KOPT-K1 (cell line): ENCODE results near the gene CHD5.

Source experiments
- H3K27ac ChIP-seq: fragments of 200-600 bp; sonication (generic); 2 replicates; pipeline ENCODE4 v1.5.1; 2016; ENCODE audit warnings: antibody characterized with exemption, mild to moderate bottlenecking, low read depth, low read length; ENCODE audit not compliant: poor library complexity, severe bottlenecking
- H3K36me3 ChIP-seq: fragments of 200-600 bp; sonication (generic); 2 replicates; pipeline ENCODE4 v1.5.1; 2017; ENCODE audit warnings: antibody characterized with exemption, mild to moderate bottlenecking, low read length, moderate library complexity; ENCODE audit not compliant: insufficient read depth
- H3K9me3 ChIP-seq: fragments of 200-600 bp; sonication (generic); 2 replicates; pipeline ENCODE4 v1.5.1; 2017; ENCODE audit warnings: antibody characterized with exemption, low read length, mild to moderate bottlenecking; ENCODE audit not compliant: insufficient read depth, poor library complexity, severe bottlenecking

CHD5 gene

DNA sequence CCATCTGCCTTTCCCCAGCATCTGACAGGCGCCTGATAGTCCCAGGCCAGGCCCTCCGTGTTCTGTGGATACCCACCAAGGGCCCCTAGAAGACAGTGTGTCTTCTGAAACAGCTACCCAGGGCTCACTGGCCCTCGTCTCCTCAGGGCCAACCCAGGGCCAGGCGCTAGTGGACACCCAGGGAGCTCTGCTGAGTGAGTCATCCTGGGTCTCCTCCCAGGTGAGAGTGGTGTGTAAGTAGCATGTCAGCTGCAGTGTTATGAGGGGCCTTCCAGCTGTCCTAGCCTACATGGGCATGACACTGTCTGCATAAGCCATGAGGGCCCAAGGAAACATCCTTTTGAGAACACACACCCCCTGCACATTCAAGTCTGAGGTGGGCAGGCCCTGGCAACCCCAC lies 36.7 kb downstream of the CHD5 start:
- Histone ChIP-seq H3K9me3 (no peaks in the 10 kb centered on the region), H3K36me3 (no peaks in the 10 kb centered on the region), H3K27ac (no peak overlapping the region)

DNA sequence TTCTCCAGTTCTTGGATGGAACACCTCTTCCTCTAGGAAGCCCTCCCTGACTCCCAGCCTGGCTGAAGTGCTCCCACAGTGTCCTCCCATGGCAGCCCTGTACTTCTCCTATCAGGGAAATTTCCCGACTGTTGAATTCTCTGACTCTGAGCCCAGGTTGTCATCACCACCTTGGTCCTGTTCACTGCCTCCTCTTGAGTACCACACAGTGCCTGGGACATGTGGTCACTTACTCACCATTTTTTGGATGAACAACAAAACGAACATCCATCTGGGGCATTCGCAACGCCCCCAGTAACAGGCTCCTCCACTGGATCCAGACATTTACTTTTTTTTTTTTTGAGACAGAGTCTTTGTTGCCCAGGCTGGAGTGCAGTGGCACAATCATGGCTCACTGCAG lies 37.4 kb downstream of the CHD5 start:
- Histone ChIP-seq H3K9me3 (no peaks in the 10 kb centered on the region), H3K27ac (no peak overlapping the region), H3K36me3 (no peaks in the 10 kb centered on the region)

DNA sequence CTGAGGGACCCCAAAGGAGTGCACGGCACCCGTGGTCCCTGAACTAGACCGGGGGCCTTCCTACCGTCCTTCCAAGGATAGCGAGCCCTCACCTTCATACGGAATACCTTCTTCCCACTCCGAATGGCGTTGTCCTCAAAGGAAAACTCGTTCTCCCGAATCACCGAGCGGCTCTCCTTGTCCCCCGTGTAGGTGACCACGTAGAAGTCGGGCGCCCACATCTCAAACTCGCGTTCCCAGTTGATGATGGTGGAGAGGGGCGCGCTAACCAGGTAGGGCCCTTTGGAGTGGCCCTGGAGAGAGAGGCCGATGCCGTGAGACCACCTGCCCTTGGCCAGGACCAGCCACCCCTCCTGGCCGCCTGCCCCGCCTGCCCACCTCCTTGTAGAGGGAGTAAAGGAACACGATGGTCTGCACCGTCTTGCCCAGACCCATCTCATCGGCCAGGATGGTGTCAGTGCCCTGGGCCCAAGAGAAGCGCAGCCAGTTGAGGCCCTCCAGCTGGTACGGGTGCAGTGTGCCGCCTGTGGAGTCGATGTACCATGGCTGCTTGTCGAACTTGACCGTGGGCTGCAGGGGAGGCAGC lies 38.0 kb downstream of the CHD5 start:
- no peaks in the 10 kb centered on the region for H3K36me3 ChIP-seq
- no peaks in the 10 kb centered on the region for H3K9me3 ChIP-seq
- no peak overlapping the region for H3K27ac ChIP-seq

DNA sequence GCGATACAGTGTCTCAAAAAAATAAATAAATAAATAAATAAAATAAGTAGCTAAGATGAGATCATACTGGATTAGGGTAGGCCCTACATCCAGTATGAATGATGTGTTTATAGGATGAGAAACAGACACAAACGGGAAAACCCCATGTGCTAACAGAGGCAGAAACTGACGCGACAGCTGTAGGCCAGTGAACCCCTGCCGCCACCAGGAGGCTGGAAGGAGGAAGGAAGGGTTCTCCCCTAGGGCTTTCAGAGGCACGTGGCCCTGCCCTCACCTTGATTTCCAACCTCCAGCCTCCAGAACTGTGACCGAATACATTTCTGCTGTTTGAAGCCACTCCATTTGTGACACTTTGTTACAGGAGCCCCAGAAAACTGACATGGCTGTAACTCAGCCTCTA lies 38.5 kb downstream of the CHD5 start:
- Histone ChIP-seq H3K36me3 (no peaks in the 10 kb centered on the region), H3K9me3 (no peaks in the 10 kb centered on the region), H3K27ac (no peak overlapping the region)

DNA sequence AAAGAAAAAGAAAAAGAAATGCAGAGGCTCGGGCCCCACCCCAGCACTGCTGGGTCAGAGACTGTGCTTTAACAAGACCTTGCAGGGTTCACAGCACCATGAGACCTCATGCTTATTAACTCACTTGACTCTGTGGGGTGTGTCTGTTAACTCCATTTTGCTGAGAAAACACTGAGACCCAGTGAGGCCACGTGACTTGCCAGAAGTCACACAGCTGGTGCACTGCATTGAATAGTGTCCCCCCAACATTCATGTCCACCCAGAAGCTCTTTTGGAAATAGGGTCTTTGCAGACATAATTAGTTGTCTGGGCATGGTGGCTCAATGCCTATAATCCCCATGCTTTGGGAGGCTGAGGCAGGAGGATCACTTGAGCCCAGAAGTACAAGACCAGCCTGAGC lies 39.7 kb downstream of the CHD5 start:
- H3K9me3 ChIP-seq: no peaks in the 10 kb centered on the region
- H3K36me3 ChIP-seq: no peaks in the 10 kb centered on the region
- H3K27ac ChIP-seq: no peak overlapping the region

DNA sequence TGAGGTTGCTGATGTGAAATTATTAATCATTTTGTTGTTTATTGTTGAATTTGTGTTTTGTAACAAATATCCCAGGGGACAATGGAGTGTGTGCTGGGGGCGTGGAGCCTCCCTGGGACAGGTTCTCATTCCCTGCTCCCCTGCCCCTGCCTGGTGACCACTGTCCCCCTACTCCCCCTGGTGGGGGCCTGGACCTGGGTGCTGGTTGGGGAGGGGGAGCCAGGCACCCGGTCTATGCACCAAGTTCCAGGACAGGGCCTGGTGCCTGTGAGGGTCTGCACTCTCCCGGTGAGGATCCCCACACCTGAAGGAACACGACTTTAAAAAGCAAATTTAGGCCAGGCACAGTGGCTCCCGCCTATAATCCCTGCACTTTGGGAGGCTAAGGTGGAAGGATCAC lies 42.4 kb downstream of the CHD5 start:
- no peaks in the 10 kb centered on the region for H3K36me3 ChIP-seq
- H3K9me3 ChIP-seq: peaks cover 6% of the 10 kb centered on the region
- H3K27ac ChIP-seq: no peak overlapping the region

DNA sequence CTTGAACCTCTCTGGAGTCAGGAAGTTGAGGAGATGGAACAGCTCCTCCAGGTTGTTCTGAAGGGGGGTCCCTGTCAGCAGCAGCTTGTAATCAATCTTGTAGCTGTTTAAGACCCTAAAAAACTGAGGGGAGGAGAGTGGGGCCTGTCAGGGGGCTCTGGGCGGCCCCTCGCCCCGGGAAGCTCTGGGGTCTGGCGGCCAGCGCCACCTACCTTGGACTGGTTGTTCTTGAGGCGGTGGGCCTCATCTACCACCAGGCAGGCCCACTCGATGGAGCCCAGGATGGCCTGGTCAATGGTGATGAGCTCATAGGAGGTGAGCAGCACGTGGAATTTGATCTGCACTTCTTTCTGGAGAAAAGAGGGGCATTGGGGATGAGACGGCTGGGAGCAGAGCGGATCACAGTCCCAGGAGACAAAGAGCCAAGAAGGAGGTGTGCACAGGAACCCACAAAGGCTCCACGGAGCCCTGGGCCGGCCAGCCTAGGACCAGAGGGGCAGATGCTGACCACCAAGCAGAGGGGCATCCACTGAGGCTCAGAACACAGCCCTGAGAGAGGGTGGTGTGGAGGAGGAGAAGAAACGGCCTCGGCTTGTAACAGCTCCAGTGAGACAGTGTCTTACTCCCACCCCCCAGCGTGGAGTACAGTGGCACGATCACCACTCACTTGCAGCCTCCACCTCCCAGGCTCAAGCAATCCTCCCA lies 43.5 kb downstream of the CHD5 start:
- no peak overlapping the region for H3K27ac ChIP-seq

DNA sequence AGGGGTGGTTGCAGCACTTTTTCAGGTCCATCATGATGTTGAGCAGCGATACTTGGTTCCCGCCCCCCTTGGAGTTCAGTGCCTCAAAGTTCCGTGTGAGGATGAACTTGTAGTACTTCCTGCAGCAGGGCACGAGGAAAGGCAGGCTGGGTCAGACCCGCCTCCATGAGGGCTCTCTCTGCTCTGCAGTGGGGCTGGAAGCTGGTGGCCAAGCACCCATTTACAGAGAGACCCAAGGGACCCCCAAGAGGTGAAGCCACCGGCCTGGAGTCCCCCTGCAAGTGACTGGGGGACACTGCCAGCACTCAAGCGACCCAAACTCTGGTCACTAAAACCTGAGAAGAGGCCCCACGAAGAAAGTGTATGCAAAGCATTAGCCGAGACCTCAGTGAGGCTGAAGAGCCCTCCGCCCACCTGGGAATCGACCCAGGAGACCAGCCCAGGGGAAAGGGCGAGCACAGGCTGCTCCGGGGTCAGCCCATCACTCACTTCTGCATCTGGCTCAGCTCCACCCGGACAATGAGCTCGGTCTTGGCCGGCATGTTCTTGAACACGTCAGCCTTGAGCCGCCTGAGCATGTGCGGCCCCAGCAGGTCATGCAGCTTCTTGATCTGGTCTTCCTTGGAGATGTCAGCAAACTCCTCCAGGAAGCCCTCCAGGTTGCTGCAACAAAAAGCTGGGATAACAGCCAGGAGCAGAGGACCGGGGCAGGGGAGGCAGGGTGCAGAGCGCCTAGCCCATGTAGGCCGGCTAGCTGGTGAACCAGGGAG lies 45.2 kb downstream of the CHD5 start:
- Histone ChIP-seq H3K36me3 (no peaks in the 10 kb centered on the region), H3K27ac (no peak overlapping the region), H3K9me3 (peaks cover 21% of the 10 kb centered on the region)

More for the DNA sequence above, 43.5 kb downstream of the CHD5 start:
- H3K9me3 ChIP-seq: peaks cover 17% of the 10 kb centered on the region
- no peaks in the 10 kb centered on the region for H3K36me3 ChIP-seq

DNA sequence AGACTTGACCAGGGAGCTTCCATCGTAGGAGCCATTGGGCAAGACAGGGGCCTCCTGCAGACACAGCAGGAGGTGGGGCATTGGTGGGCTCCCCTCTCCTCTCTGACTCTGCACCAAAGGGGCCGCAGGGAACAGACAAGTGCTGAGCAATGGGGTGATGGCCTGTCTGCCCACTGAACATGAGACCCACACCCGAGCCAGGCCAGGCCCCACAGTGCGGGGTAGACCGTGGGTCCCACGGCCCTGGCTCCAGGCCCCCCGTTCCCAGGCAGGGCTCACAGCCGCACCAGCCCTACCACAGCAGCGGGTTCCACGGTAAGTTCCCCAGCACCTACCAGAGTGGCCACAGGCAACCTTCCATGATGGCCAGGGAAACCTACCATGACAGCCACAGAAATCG lies 45.9 kb downstream of the CHD5 start:
- H3K9me3 ChIP-seq: peaks cover 21% of the 10 kb centered on the region
- no peak overlapping the region for H3K27ac ChIP-seq
- H3K36me3 ChIP-seq: no peaks in the 10 kb centered on the region

DNA sequence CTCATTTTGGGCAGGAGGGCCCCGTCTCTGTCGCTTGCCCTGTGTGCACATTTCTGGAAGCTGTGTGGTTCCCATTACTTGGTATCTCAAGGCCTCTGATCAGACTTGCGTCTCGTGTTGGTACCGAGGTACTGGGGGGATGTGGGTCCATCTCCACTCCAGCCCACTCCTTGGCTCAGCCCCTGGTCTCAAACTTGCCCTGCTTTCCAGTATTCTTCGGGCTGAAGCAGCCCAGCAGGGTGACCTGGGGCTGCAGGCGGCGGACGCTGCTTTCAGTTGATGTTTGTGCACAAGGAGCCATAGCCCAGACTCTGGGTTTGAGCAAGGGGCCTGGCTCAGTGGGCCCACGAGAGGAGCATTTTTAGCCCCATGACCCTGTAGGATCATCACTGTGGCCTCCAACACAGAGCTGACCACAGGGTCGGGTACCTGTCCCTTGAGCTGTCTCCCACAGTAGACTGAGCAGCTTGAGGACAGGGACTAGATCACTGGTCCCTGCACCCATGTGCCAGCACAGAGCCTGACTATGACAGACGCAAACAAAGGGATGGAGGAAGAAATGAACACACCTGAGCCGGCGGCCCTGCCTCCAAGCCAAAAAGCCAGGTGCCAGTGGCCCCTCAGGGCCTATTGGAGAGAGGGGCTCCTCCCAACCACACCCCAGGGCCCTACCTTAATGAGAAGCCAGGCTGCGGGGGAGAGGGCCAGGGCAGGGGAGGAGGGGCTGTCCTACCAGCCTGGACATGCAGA lies 46.8 kb downstream of the CHD5 start:
- Histone ChIP-seq H3K36me3 (no peaks in the 10 kb centered on the region), H3K9me3 (peaks cover 21% of the 10 kb centered on the region), H3K27ac (no peak overlapping the region)

DNA sequence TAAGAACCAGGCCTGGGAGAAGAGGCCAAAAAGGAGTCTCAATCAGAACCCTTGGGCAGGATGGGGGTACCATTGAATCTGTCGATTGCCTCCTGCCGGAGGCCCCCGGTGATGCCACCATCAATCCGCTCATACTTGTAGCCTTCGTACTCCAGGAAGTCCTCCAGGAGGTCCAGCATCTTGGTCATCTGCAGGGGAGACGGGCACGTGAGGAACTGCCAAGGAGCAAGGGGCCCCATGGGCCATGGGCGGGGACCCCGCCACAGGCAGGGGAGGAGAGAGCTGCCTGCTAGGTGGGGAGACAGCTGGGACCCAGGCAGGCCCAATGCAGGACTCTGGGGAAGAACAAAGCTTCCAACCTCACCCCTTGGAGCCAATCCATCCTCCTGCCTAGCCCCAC lies 48.6 kb downstream of the CHD5 start:
- Histone ChIP-seq H3K9me3 (peaks cover 21% of the 10 kb centered on the region), H3K27ac (no peak overlapping the region), H3K36me3 (no peaks in the 10 kb centered on the region)

DNA sequence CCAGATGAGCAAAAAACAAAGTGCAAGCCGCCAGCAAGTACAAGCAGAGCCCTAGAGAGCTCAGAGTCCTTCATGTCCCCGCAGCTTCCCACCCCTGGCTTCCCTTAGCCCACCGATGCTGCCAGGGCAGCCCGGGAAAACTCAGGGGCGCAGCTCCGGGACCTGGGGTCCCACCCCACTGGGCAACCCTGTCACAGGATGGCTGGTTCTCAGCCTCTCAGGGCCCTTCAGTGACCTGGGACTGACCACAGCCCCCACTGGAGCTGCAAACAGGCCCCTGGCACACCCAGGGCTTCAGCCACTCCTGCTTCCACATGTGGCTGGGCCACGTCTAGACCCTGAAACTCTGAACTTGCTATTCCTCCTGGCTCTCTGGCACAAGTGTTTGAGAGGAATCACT lies 49.5 kb downstream of the CHD5 start:
- Histone ChIP-seq H3K9me3 (peaks cover 21% of the 10 kb centered on the region), H3K36me3 (no peaks in the 10 kb centered on the region), H3K27ac (no peak overlapping the region)

DNA sequence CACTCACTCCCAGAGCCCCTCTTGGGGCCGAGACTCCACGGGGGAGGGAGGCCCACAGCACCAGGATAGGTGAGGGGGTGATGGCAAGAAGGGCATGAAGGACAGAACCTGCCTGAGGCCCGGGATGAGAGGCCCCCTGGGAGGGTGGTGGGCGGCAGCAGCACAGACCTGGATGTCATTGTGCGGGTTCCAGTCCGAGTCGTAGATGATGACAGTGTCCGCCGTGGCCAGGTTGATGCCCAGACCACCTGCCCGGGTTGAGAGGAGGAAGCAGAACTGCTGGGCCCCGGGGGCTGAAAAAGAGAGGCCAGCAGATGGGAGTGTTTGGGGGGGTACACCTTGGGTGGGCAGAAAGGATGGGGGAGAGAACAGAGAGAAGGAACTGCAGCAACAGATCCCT lies 50.1 kb downstream of the CHD5 start:
- no peaks in the 10 kb centered on the region for H3K36me3 ChIP-seq
- H3K27ac ChIP-seq: no peak overlapping the region
- H3K9me3 ChIP-seq: peaks cover 21% of the 10 kb centered on the region

DNA sequence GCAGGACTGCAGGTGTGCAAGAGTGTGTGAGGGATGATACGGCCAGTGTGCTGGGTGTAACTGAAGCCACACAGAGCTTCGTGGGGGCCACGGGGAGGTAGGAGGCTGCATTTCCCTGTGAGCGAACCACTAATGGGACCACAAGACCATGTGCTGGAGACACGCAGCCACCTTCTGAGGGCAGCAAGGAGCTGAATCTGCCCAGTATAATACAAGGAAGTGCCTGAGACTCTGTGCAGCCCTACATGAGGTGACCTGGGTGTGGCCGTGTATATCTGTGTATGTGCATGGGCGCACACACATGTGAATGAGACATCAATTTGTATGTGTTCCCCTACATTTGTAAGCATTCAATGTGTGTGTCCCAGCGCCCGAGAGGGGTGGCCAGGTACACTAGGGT lies 50.8 kb downstream of the CHD5 start:
- H3K9me3 ChIP-seq: peaks cover 21% of the 10 kb centered on the region
- no peak overlapping the region for H3K27ac ChIP-seq
- H3K36me3 ChIP-seq: no peaks in the 10 kb centered on the region
